H1 (cell line): Measurements from ENCODE around the gene RUFY3. TPM values are rescaled to one million over a fixed set of nuclear protein-coding genes. Genes with fewer than 3 reads are reported as not detected.

ENCODE experiments used
- POLR2AphosphoS5 ChIP-seq: IDR thresholded peaks from 2 replicates; pipeline ENCODE4 v1.6.1; 2011; ENCODE audit warnings: low read depth, low read length
- SP4 ChIP-seq: IDR thresholded peaks from 2 replicates; pipeline ENCODE4 v1.6.1; 2012; ENCODE audit warnings: low read length, inconsistent platforms
- USF2 ChIP-seq: IDR thresholded peaks from 2 replicates; pipeline ENCODE4 v1.6.1; 2011; ENCODE audit warnings: low read length, improper control_type of control experiment
- polyA plus RNA-seq, 7 experiments: library from polyadenylated mRNA; depleted of rRNA in 3 of 7; stranded (reverse) in 5 of 7; unstranded in 2 of 7; fragments of >200 nt in 5 of 7; fragments of 200-250 nt in 2 of 7; gene quantifications; 1 replicate in 5 of 7; 2 replicates in 1 of 7; 4 replicates in 1 of 7; pipeline versions ENCODE4 v1.2.1 to v1.2.3, GENCODE V29; 2011 to 2013; ENCODE audit warnings: missing spikeins in 2 of 7, mixed read lengths in 2 of 7
- total RNA-seq: library from RNA; stranded (reverse); fragmentation: NEBNext Ultra II Directional; extraction: Animal tissue kit (Norgen Biotek cat#: 25700); gene quantifications from 2 replicates; pipeline ENCODE4 v1.2.1, GENCODE V29; 2021

The RUFY3 gene
- total and polyA plus RNA-seq, 2 of the 8 experiments (the other 6 are each of a cell fraction or from before 2014, with no cell fraction given), result 7.8 to 33.1 TPM

DNA sequence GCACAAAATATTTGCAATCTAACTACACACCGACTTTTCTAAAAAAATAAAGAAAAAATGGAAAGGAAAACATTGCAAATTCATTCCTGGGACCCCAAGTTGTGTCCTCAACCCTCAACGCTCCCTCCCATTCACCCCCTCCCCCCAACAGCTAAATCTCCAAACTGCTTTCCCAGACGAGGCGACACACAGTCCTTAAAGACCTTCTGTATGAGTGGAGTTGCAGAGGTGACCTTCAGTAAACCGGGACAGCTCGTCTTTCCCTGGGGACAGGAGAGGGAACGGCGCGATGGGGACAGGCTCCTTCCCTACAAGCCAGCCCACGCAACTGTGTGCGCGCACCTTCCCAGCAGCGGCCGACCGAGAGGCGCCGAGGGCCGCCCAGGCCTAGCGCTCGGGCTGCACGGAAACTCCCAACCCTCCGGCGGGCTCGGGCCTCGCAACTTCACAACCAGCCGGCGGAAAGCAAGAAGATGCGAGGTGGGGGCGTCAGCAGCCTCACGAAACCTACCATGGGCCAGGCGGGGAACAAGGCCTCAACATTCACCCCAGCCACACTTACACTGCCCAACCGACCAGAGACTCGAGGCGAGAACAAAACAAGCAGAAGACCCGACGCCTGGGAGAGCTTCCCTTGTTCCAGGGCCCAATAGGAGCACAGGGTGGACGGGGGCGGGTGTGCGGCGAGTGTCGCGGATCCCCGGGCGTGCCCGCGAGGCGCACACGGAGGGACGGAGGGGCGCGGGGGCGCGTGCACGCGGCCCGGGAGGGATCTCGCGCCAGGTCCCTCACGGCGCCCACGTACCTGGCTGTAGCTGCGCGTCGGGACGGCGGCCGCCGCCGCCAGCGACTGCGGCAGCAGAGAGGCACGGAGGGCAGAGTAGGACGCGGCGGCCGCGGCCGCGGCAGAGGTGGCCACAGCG, 117.2 kb downstream of the RUFY3 start (continued):
- TF ChIP-seq USF2 (no peak), SP4 (no peak), POLR2AphosphoS5 (peak; percentile 19; the same call in 1 of the 2 replicates)
